CD4-positive, alpha-beta memory T cell (primary cell): ENCODE measurements around the gene RAG1. TPM values are rescaled to one million over a fixed set of nuclear protein-coding genes. Genes with fewer than 3 reads are reported as not detected.

Experiments
- CTCF ChIA-PET: fragments of 350-600 bp; sonication (Branson Sonifier 250); formaldehyde crosslinking; loops from one replicate; lab custom pipeline; 2021; ENCODE audit warnings: inconsistent platforms; ENCODE audit not compliant: partially characterized antibody; lab: Charles Lee
- POLR2A ChIA-PET: fragments of 350-600 bp; sonication (Branson Sonifier 250); formaldehyde crosslinking; loops from one replicate; lab custom pipeline; 2021; ENCODE audit not compliant: partially characterized antibody; lab: Charles Lee
- DNase-seq, 5 donors: peaks; one replicate each; pipeline versions ENCODE4 v3.0.0 to v3.0.0-alpha.2; 2020 to 2022; ENCODE audit warnings: mixed read lengths in 1 of 5
- H3K27ac ChIP-seq: one replicate; pipeline ENCODE4 v1.7.0; 2013; ENCODE audit warnings: low read depth, low read length
- H3K27me3 ChIP-seq: 2 replicates; pipeline ENCODE4 v1.7.0; 2013; ENCODE audit warnings: mild to moderate bottlenecking, low read length, moderate library complexity; ENCODE audit not compliant: insufficient read depth
- H3K36me3 ChIP-seq: 2 replicates; pipeline ENCODE4 v1.7.0; 2013; ENCODE audit warnings: mild to moderate bottlenecking, low read length, moderate library complexity; ENCODE audit not compliant: insufficient read depth
- H3K4me1 ChIP-seq: 2 replicates; pipeline ENCODE4 v1.7.0; 2013; ENCODE audit warnings: mild to moderate bottlenecking, low read length, moderate library complexity; ENCODE audit not compliant: insufficient read depth
- H3K4me3 ChIP-seq, 2 donors: one replicate each; pipeline ENCODE4 v1.7.0; 2013; ENCODE audit warnings: low read length in 2 of 2, mild to moderate bottlenecking in 1 of 2
- H3K9me3 ChIP-seq, 2 donors: one replicate each; pipeline ENCODE4 v1.7.0; 2013; ENCODE audit warnings: low read length in 2 of 2, control low read depth in 1 of 2; ENCODE audit not compliant: control insufficient read depth in 1 of 2
- H3K27ac Mint-ChIP-seq, 7 donors: one replicate each; pipeline ENCODE4 v1.8.0; 2020 to 2021; ENCODE audit warnings: mixed read lengths in 7 of 7, mild to moderate bottlenecking in 6 of 7, inconsistent platforms in 3 of 7, moderate library complexity in 3 of 7
- H3K27me3 Mint-ChIP-seq, 2 donors: one replicate each; pipeline ENCODE4 v1.8.0; 2020 to 2021; ENCODE audit warnings: mixed read lengths in 2 of 2
- H3K36me3 Mint-ChIP-seq, 2 donors: one replicate each; pipeline ENCODE4 v1.8.0; 2020 to 2021; ENCODE audit warnings: mixed read lengths in 2 of 2, inconsistent platforms in 1 of 2, mild to moderate bottlenecking in 1 of 2
- H3K4me1 Mint-ChIP-seq, 4 donors: one replicate each; pipeline ENCODE4 v1.8.0; 2020 to 2021; ENCODE audit warnings: mixed read lengths in 4 of 4, mild to moderate bottlenecking in 1 of 4
- H3K4me3 Mint-ChIP-seq, 8 donors: one replicate each; pipeline ENCODE4 v1.8.0; 2020 to 2021; ENCODE audit warnings: mixed read lengths in 8 of 8, mild to moderate bottlenecking in 7 of 8, moderate library complexity in 6 of 8, inconsistent platforms in 3 of 8
- H3K9me3 Mint-ChIP-seq, 8 donors: one replicate each; pipeline ENCODE4 v1.8.0; 2020 to 2021; ENCODE audit warnings: mixed read lengths in 8 of 8, mild to moderate bottlenecking in 5 of 8, inconsistent platforms in 3 of 8, moderate library complexity in 1 of 8
- intact Hi-C: fragments of 100-400 bp; cut with micrococcal nuclease; formaldehyde crosslinking; loops from one replicate; pipeline ENCODE4 v1.15.1; 2023
- polyA plus RNA-seq, 2 donors: library from polyadenylated mRNA; unstranded; fragments of 300-500 nt; fragmentation: Illumina TruSeq; gene quantifications; one replicate each; pipeline ENCODE4 v1.2.3, GENCODE V29; 2021
- total RNA-seq, 2 experiments: library from RNA; stranded (reverse); gene quantifications; one replicate each; pipeline ENCODE4 v1.2.3, GENCODE V29; 2021

RAG1 gene
- total and polyA plus RNA-seq, 4 experiments from 2014 or later: 0.38 to 1.0 (median 0.73) TPM; not detected in 1

- Mint-ChIP-seq H3K9me3 (no peaks in the 10 kb centered on the region), H3K27me3 (peaks cover 5 to 20% of the 10 kb centered on the region in 2 donors), H3K4me3 (no peak overlapping the region), H3K4me1 (no peaks in the 10 kb centered on the region), H3K36me3 (no peaks in the 10 kb centered on the region), H3K27ac (no peak overlapping the region)
- DNase-seq: no peak
- no peaks in the 10 kb centered on the region for H3K4me1 ChIP-seq
- no peaks in the 10 kb centered on the region for H3K9me3 ChIP-seq
- H3K27me3 ChIP-seq: no peaks in the 10 kb centered on the region
- no peak overlapping the region for H3K4me3 ChIP-seq
- ChIA-PET CTCF (interaction anchor here (0.8 to 1.1 kb wide), 2 partner anchors 38 to 145 kb away, joined by 3 read pairs; no protein-coding TSS in a partner anchor), POLR2A (no interaction called here)
- no peak overlapping the region for H3K27ac ChIP-seq
- H3K36me3 ChIP-seq: no peaks in the 10 kb centered on the region
- intact Hi-C loops: no loop called here
Observed at GRCh38 chr11:36601155-36601554, 33.3 kb downstream of the RAG1 start.

GRCh38 chr11:36602135-36602534, 34.3 kb downstream of the RAG1 start:
- Histone ChIP-seq H3K27ac (no peak overlapping the region), H3K4me1 (no peaks in the 10 kb centered on the region), H3K36me3 (no peaks in the 10 kb centered on the region), H3K4me3 (no peak overlapping the region), H3K9me3 (no peaks in the 10 kb centered on the region), H3K27me3 (no peaks in the 10 kb centered on the region)
- Mint-ChIP-seq H3K4me1 (no peaks in the 10 kb centered on the region), H3K9me3 (no peaks in the 10 kb centered on the region), H3K4me3 (no peak overlapping the region), H3K27me3 (peaks cover 3 to 18% of the 10 kb centered on the region in 2 donors), H3K27ac (no peak overlapping the region), H3K36me3 (no peaks in the 10 kb centered on the region)
- intact Hi-C loops: no loop called here
- CTCF ChIA-PET: interaction anchor here (1.1 kb wide), 1 partner anchor 38 kb away, joined by 3 read pairs; no protein-coding TSS in a partner anchor
- POLR2A ChIA-PET: no interaction called here
- no peak for DNase-seq

GRCh38 chr11:36605221-36606216, 37.7 kb downstream of the RAG1 start:
- H3K4me3 ChIP-seq: no peak overlapping the region
- no peak overlapping the region for H3K27ac Mint-ChIP-seq
- H3K4me1 Mint-ChIP-seq: no peaks in the 10 kb centered on the region
- no peaks in the 10 kb centered on the region for H3K9me3 ChIP-seq
- H3K36me3 Mint-ChIP-seq: no peaks in the 10 kb centered on the region
- H3K27me3 ChIP-seq: no peaks in the 10 kb centered on the region
- ChIA-PET POLR2A (no interaction called here), CTCF (no interaction called here)
- no peak for DNase-seq
- peaks cover 11 to 18% of the 10 kb centered on the region in 2 donors for H3K27me3 Mint-ChIP-seq
- intact Hi-C loops: no loop called here
- H3K27ac ChIP-seq: no peak overlapping the region
- H3K4me1 ChIP-seq: no peaks in the 10 kb centered on the region
- H3K9me3 Mint-ChIP-seq: no peaks in the 10 kb centered on the region
- H3K4me3 Mint-ChIP-seq: no peak overlapping the region
- no peaks in the 10 kb centered on the region for H3K36me3 ChIP-seq

- intact Hi-C loops: no loop called here
Observed at GRCh38 chr11:36608491-36609199, 40.8 kb downstream of the RAG1 start.

GRCh38 chr11:36609383-36609782, 41.6 kb downstream of the RAG1 start:
- H3K27ac Mint-ChIP-seq: no peak overlapping the region
- CTCF ChIA-PET: no interaction called here
- no peak overlapping the region for H3K4me3 ChIP-seq

More at GRCh38 chr11:36608491-36609199, 40.8 kb downstream of the RAG1 start:
- no peaks in the 10 kb centered on the region for H3K27me3 ChIP-seq
- H3K27ac ChIP-seq: no peak overlapping the region
- no peak for DNase-seq
- POLR2A ChIA-PET: no interaction called here
- CTCF ChIA-PET: interaction anchor here (1.0 kb wide), 1 partner anchor 43 kb away, joined by 3 read pairs; no protein-coding TSS in a partner anchor
- Mint-ChIP-seq H3K9me3 (peaks cover 0 to 2% (median 0%) of the 10 kb centered on the region in 8 donors), H3K4me1 (no peaks in the 10 kb centered on the region), H3K27ac (no peak overlapping the region), H3K27me3 (peaks cover 6 to 18% of the 10 kb centered on the region in 2 donors), H3K4me3 (no peak overlapping the region), H3K36me3 (no peaks in the 10 kb centered on the region)
- no peak overlapping the region for H3K4me3 ChIP-seq
- no peaks in the 10 kb centered on the region for H3K36me3 ChIP-seq
- no peaks in the 10 kb centered on the region for H3K9me3 ChIP-seq
- H3K4me1 ChIP-seq: no peaks in the 10 kb centered on the region

GRCh38 chr11:36615826-36616225, 48.0 kb downstream of the RAG1 start:
- peaks cover 0 to 2% (median under 1%) of the 10 kb centered on the region in 4 donors for H3K4me1 Mint-ChIP-seq
- H3K36me3 Mint-ChIP-seq: no peaks in the 10 kb centered on the region
- H3K27me3 ChIP-seq: no peaks in the 10 kb centered on the region
- H3K27ac ChIP-seq: no peak overlapping the region
- peaks cover 0 to 2% (median 0%) of the 10 kb centered on the region in 8 donors for H3K9me3 Mint-ChIP-seq
- no peaks in the 10 kb centered on the region for H3K9me3 ChIP-seq
- no peak overlapping the region for H3K4me3 ChIP-seq
- H3K4me3 Mint-ChIP-seq: no peak overlapping the region
- H3K27ac Mint-ChIP-seq: no peak overlapping the region
- CTCF ChIA-PET: no interaction called here
- peaks cover 10 to 13% of the 10 kb centered on the region in 2 donors for H3K27me3 Mint-ChIP-seq
- H3K36me3 ChIP-seq: no peaks in the 10 kb centered on the region
- no peaks in the 10 kb centered on the region for H3K4me1 ChIP-seq
- POLR2A ChIA-PET: no interaction called here
- intact Hi-C loops: no loop called here
- no peak for DNase-seq

More at GRCh38 chr11:36609383-36609782, 41.6 kb downstream of the RAG1 start:
- peaks cover 5 to 18% of the 10 kb centered on the region in 2 donors for H3K27me3 Mint-ChIP-seq
- DNase-seq: no peak
- H3K4me1 ChIP-seq: no peaks in the 10 kb centered on the region
- H3K4me3 Mint-ChIP-seq: no peak overlapping the region
- no peaks in the 10 kb centered on the region for H3K27me3 ChIP-seq
- intact Hi-C loops: no loop called here
- no peak overlapping the region for H3K27ac ChIP-seq
- peaks cover 0 to 2% (median 0%) of the 10 kb centered on the region in 8 donors for H3K9me3 Mint-ChIP-seq
- H3K4me1 Mint-ChIP-seq: no peaks in the 10 kb centered on the region
- POLR2A ChIA-PET: no interaction called here
- H3K36me3 ChIP-seq: no peaks in the 10 kb centered on the region
- H3K36me3 Mint-ChIP-seq: no peaks in the 10 kb centered on the region
- H3K9me3 ChIP-seq: no peaks in the 10 kb centered on the region
